DMS114 treated with DMSO at 0.1 percent for 48 hours (cell line): ENCODE measurements around the gene DEDD2.

Experiments
- DNase-seq: peaks from one replicate; lab custom pipeline; 2025; ENCODE audit not compliant: unreplicated experiment; lab: John Stamatoyannopoulos, UW

Gene DEDD2

GRCh38 chr19:42150911-42151361 is 66.5 kb downstream of the DEDD2 start:
- no peak for DNase-seq

GRCh38 chr19:42150364-42150763 is 67.1 kb downstream of the DEDD2 start:
- no peak for DNase-seq

DNA sequence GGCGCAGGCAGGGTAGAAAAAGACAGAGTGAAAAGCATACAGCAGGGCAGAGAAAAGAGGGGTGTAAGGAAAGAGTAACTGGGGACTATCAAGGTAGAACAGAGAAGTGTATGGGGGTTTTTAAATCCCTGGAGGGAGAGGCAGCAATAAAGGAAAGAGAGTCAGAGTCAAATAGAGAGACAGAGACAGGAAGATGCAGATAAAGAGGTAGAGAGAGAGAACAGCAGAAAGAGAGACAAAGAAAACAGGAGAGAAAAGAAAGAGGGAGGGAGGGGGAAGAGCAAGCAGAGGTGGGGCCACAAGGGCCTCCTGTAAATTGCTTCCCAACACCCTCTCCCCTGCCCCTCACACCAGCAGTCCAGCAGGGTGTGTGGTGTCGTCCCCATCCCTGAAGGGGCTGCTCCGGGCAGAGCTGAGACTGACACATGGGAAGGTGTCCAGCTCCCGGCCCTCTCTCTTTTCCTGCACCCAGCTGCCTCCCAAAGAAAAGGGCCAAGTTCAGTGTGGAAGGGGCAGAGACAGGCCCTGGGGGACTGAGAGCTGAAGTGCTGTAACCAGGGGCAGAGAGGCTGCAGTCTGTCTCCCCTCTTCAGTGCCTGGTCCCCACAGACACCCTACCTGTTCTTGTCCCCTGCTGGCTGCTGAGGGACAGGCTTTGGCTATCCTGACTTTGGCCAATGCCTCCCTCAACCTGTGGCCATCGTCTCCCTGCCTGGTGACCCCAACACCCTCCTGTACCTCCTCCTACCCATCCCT is 67.9 kb downstream of the DEDD2 start:
- no peak for DNase-seq
